Measurements from ENCODE around the gene AMER1. TPM values are rescaled to one million over a fixed set of nuclear protein-coding genes. Genes with fewer than 3 reads are reported as not detected.

AMER1 gene
- total and polyA plus RNA-seq, 2 of the 8 experiments (the other 6 are each of a cell fraction or from before 2014, with no cell fraction given): 3.3 to 9.4 TPM

DNA sequence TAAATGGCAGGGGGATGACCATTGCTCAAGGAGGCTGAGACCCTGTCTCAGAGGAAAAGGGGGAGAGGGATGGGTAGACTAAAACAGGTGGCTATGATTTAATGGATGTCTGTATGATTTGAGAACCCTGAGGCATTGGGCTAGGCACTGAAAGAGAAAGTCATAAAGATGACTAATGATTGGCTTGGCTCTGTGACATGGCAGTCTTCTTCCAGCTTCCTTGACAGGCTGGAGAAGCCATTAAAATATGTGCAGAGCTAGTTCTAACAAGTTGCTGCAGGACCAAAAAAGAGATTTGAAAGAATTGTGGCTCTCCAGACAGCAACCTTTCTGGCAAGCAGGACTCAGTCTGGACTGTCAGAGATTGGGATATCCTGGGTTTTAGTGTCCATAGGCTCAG lies 53.6 kb downstream of the AMER1 start (continued):
- TF ChIP-seq YY1 (IDR thresholded peaks at IDR 0.05; ENCODE audit: low read depth, low read length) (no peak), SRF (IDR thresholded peaks at IDR 0.05; ENCODE audit: low read depth, low read length) (no peak), BCL11A (IDR thresholded peaks at IDR 0.05; ENCODE audit: low read depth in 2 of 2, low read length in 2 of 2) (no peak), SUZ12 (IDR thresholded peaks at IDR 0.05; ENCODE audit: low read length) (no peak), ASH2L (IDR thresholded peaks at IDR 0.05; ENCODE audit: low read length) (no peak)

All from H1 (cell line).